GM12872 (cell line): ENCODE measurements around the gene HIGD2A.

Experiments used
- CTCF ChIP-seq: IDR thresholded peaks from 3 replicates; pipeline ENCODE4 v1.5.1; 2011; ENCODE audit warnings: low read depth, mild to moderate bottlenecking, low read length, moderate library complexity; ENCODE audit not compliant: insufficient read depth

HIGD2A gene

GRCh38 chr5:176373100-176373818 is 15.3 kb upstream of the HIGD2A start:
- TF ChIP-seq CTCF = no peak

GRCh38 chr5:176379881-176380280 is 8.7 kb upstream of the HIGD2A start:
- no peak for TF ChIP-seq CTCF

- no peak for TF ChIP-seq CTCF
These were observed 7.1 kb upstream of the HIGD2A start for GRCh38 chr5:176381423-176381822.

GRCh38 chr5:176381979-176382378 is 6.6 kb upstream of the HIGD2A start:
- no peak for TF ChIP-seq CTCF

- no peak for TF ChIP-seq CTCF
These were observed 5.8 kb upstream of the HIGD2A start for GRCh38 chr5:176382721-176383120.

- no peak for TF ChIP-seq CTCF
These were observed 5.2 kb upstream of the HIGD2A start for GRCh38 chr5:176383248-176383905.

GRCh38 chr5:176383961-176384360 is 4.6 kb upstream of the HIGD2A start:
- TF ChIP-seq CTCF = no peak
